ENCODE results near the gene PSMG1. TPM values are rescaled to one million over a fixed set of nuclear protein-coding genes. Genes with fewer than 3 reads are reported as not detected.

Gene PSMG1
- total RNA-seq, 4 donors from 2014 or later, result 12.9 to 53.5 (median 30.3) TPM

DNA sequence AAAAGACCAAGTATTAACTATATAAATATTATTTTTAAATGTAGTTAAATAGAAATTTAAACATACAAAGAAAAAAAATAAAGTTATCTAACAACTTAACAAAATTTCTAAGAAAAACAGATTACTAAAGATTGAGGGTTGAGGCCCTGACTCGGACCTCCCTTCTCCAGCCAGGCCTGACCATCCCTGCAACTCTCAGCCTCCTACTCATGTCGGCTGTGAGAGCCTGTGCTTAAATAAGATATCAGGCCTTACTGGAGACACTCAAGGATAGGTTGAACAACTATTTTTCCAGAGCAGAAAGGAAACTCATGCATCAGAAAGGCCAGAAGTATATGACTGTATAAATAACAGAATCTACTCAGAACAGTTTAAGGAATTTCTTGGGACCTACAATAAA, 33.0 kb upstream of the PSMG1 start:
- no peaks in the 10 kb centered on the region for H3K4me1 ChIP-seq
- H3K27me3 ChIP-seq, result no peaks in the 10 kb centered on the region
- ATAC-seq (no peak), DNase-seq (no peak)
- no peak overlapping the region for H3K27ac ChIP-seq
- intact Hi-C loops (cut with DNase I; ENCODE audit: low total_unique reads) (no loop called here), in situ Hi-C loops (cut with MboI; ENCODE audit: low sequenced_read_pairs in 4 of 4) (no loop called here)
- TF ChIP-seq, protein P1, sequence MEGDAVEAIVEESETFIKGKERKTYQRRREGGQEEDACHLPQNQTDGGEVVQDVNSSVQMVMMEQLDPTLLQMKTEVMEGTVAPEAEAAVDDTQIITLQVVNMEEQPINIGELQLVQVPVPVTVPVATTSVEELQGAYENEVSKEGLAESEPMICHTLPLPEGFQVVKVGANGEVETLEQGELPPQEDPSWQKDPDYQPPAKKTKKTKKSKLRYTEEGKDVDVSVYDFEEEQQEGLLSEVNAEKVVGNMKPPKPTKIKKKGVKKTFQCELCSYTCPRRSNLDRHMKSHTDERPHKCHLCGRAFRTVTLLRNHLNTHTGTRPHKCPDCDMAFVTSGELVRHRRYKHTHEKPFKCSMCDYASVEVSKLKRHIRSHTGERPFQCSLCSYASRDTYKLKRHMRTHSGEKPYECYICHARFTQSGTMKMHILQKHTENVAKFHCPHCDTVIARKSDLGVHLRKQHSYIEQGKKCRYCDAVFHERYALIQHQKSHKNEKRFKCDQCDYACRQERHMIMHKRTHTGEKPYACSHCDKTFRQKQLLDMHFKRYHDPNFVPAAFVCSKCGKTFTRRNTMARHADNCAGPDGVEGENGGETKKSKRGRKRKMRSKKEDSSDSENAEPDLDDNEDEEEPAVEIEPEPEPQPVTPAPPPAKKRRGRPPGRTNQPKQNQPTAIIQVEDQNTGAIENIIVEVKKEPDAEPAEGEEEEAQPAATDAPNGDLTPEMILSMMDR (IDR thresholded peaks at IDR 0.05 in 4 of 5, conservative IDR thresholded peaks at IDR 0.05 in 1 of 5), result no peak
- no peak for TF ChIP-seq POLR2A (IDR thresholded peaks at IDR 0.05)
- peaks cover 0 to 69% of the 10 kb centered on the region in 2 donors for H3K36me3 ChIP-seq
- no peaks in the 10 kb centered on the region for H3K9me3 ChIP-seq
- no peak overlapping the region for H3K4me3 ChIP-seq

DNA sequence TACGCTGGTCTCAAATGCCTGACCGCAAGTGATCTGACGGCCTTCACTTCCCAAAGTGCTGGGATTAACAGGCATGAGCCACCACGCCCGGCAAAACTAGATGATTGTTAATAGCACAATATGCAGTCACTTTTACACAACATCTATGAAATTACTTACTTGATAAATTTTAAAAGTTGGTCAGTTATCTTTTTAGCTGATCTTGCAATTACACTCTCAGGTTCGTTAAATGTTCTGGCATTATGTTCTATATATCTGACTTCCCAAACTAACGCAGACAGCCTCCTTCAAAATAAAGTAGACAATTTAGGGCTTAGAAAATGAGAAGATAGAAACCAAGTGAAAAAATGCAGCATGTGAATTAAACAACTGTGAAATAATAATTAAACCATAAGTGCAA, 31.8 kb upstream of the PSMG1 start:
- intact Hi-C loops (cut with DNase I; ENCODE audit: low total_unique reads), result no loop called here
- ATAC-seq, result no peak
- no peak for DNase-seq
- H3K9me3 ChIP-seq, result no peaks in the 10 kb centered on the region
- H3K4me3 ChIP-seq, result no peak overlapping the region
- no peaks in the 10 kb centered on the region for H3K4me1 ChIP-seq
- in situ Hi-C loops (cut with MboI; ENCODE audit: low sequenced_read_pairs in 4 of 4), result no loop called here
- no peak overlapping the region for H3K27ac ChIP-seq
- peaks cover 0 to 71% of the 10 kb centered on the region in 2 donors for H3K36me3 ChIP-seq
- H3K27me3 ChIP-seq, result no peaks in the 10 kb centered on the region
- TF ChIP-seq POLR2A (IDR thresholded peaks at IDR 0.05), result no peak
- TF ChIP-seq, protein P1 (IDR thresholded peaks at IDR 0.05 in 4 of 5, conservative IDR thresholded peaks at IDR 0.05 in 1 of 5), result no peak

DNA sequence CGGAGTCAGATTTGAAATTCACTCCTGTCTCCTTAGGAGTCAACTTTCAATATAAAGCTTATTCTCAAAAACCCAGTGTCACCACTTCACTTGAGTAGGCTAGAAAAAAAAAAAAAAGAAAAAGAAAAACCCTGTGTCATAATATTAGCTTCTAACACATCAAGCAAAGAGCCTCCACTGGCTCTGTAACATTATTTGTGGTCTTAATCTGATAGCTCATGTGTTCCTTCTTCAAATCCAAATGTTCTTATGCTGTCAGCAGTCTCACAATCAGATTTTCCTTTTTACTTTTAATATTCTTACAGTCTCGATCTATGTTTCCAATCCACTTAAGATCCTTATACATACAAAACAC, 26.1 kb upstream of the PSMG1 start:
- Histone ChIP-seq H3K27ac (no peak overlapping the region), H3K4me1 (no peaks in the 10 kb centered on the region), H3K36me3 (peaks cover 0 to 70% of the 10 kb centered on the region in 2 donors), H3K9me3 (no peaks in the 10 kb centered on the region), H3K27me3 (no peaks in the 10 kb centered on the region), H3K4me3 (no peak overlapping the region)
- DNase-seq, result no peak
- TF ChIP-seq POLR2A (IDR thresholded peaks at IDR 0.05), result no peak
- TF ChIP-seq, protein P1 (IDR thresholded peaks at IDR 0.05 in 4 of 5, conservative IDR thresholded peaks at IDR 0.05 in 1 of 5), result no peak
- ATAC-seq, result no peak
- intact Hi-C loops (cut with DNase I; ENCODE audit: low total_unique reads), result no loop called here
- in situ Hi-C loops (cut with MboI; ENCODE audit: low sequenced_read_pairs in 4 of 4), result no loop called here

DNA sequence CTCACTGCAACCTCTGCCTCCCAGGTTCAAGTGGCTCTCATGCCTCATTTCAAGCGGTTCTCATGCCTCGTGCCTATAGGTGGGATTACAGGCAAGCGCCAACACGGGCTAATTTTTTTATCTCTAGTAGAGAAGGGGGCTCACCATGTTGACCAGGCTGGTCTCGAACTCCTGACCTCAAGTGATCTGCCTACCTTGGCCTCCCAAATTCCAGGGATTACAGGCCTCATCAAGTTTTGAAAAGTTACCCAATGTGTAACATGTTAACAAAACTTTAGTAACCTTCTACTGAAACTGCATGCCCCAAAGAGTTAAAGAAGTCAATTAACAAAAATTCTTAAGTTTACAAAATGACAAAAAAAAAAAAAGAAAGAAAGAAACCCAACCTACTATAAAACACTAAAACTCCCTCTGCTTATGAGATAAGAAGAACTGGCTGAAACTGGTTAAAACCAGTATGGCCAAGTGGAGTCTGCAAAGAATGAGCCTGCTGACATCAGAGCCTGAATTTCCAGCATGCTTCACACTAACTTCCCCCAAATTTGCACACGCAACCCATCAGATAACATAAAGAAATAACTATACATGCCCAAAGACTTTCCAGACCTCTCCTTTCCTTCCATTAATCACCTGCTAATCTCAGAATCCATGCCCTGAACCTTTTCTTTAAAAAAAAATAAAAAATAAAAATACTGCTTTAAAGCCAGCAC, 25.5 kb upstream of the PSMG1 start:
- ATAC-seq, result no peak
- DNase-seq, result no peak
- H3K27me3 ChIP-seq, result no peaks in the 10 kb centered on the region
- H3K4me3 ChIP-seq, result no peak overlapping the region
- no peaks in the 10 kb centered on the region for H3K9me3 ChIP-seq
- TF ChIP-seq, protein P1 (IDR thresholded peaks at IDR 0.05 in 4 of 5, conservative IDR thresholded peaks at IDR 0.05 in 1 of 5), result no peak
- no peak for TF ChIP-seq POLR2A (IDR thresholded peaks at IDR 0.05)
- in situ Hi-C loops (cut with MboI; ENCODE audit: low sequenced_read_pairs in 4 of 4) (no loop called here), intact Hi-C loops (cut with DNase I; ENCODE audit: low total_unique reads) (no loop called here)
- H3K36me3 ChIP-seq, result peaks cover 0 to 70% of the 10 kb centered on the region in 2 donors
- no peaks in the 10 kb centered on the region for H3K4me1 ChIP-seq
- no peak overlapping the region for H3K27ac ChIP-seq

DNA sequence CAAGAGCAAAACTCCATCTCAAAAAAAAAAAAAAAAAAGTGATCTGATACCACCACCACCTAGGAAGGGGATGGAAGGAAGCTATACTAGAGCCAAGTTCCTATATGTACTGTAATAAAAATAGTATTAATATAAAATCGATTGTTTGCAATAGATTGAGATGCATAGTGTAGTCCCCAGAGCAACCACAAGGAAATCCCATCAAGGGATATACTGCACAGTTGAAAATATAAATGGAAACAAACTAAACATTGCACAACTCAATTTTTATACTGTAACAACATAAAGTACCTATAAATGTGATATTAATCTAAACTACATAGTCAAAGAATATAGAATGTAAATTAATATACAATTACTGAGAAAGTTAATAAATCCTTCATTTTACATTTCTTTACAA, 20.9 kb upstream of the PSMG1 start:
- intact Hi-C loops (cut with DNase I; ENCODE audit: low total_unique reads), result no loop called here
- DNase-seq, result no peak
- ATAC-seq, result no peak

More for the DNA sequence above, 20.9 kb upstream of the PSMG1 start:
- in situ Hi-C loops (cut with MboI; ENCODE audit: low sequenced_read_pairs in 4 of 4), result no loop called here
- peaks cover 0 to 64% of the 10 kb centered on the region in 2 donors for H3K36me3 ChIP-seq
- H3K4me3 ChIP-seq, result no peak overlapping the region
- H3K4me1 ChIP-seq, result no peaks in the 10 kb centered on the region
- H3K27me3 ChIP-seq, result no peaks in the 10 kb centered on the region
- no peaks in the 10 kb centered on the region for H3K9me3 ChIP-seq
- H3K27ac ChIP-seq, result no peak overlapping the region
- TF ChIP-seq POLR2A (IDR thresholded peaks at IDR 0.05), result no peak
- TF ChIP-seq, protein P1 (IDR thresholded peaks at IDR 0.05 in 4 of 5, conservative IDR thresholded peaks at IDR 0.05 in 1 of 5), result peak in 1 of 5 experiments; percentile 17
